Stimulated activated memory B cell treated with anti-CD40 and anti-IgM and Interleukin-4, amounts not matched to agents 10 μg/mL and 1 μg/mL and 100 μg/mL, for 72 hours (primary cell): ENCODE data around the gene LTBR.

ENCODE experiments used
- ATAC-seq: fragments of 150-1000 bp; cut with Tn5 transposase; 2 replicates; pipeline ENCODE4 v1.10.0; 2021
- H3K27ac Mint-ChIP-seq: one replicate; pipeline ENCODE4 v1.8.0; 2022; ENCODE audit warnings: mild to moderate bottlenecking, mixed read lengths
- H3K27me3 Mint-ChIP-seq: one replicate; pipeline ENCODE4 v1.8.0; 2022; ENCODE audit warnings: mixed read lengths
- H3K36me3 Mint-ChIP-seq: one replicate; pipeline ENCODE4 v1.8.0; 2022; ENCODE audit warnings: mixed read lengths
- H3K4me1 Mint-ChIP-seq: one replicate; pipeline ENCODE4 v1.8.0; 2022; ENCODE audit warnings: mixed read lengths
- H3K4me3 Mint-ChIP-seq: one replicate; pipeline ENCODE4 v1.8.0; 2022; ENCODE audit warnings: mild to moderate bottlenecking, moderate library complexity, mixed read lengths
- H3K9me3 Mint-ChIP-seq: one replicate; pipeline ENCODE4 v1.8.0; 2022; ENCODE audit warnings: mixed read lengths

LTBR gene

GRCh38 chr12:6382982-6383381 lies 980 bp upstream of the LTBR start:
- H3K27me3 Mint-ChIP-seq: peaks cover 74% of the 10 kb centered on the region
- ATAC-seq: no peak
- no peaks in the 10 kb centered on the region for H3K36me3 Mint-ChIP-seq
- peak overlapping the region; percentile 30 for H3K27ac Mint-ChIP-seq
- H3K9me3 Mint-ChIP-seq: no peaks in the 10 kb centered on the region
- peaks cover 6% of the 10 kb centered on the region for H3K4me1 Mint-ChIP-seq
- no peak overlapping the region for H3K4me3 Mint-ChIP-seq

DNA sequence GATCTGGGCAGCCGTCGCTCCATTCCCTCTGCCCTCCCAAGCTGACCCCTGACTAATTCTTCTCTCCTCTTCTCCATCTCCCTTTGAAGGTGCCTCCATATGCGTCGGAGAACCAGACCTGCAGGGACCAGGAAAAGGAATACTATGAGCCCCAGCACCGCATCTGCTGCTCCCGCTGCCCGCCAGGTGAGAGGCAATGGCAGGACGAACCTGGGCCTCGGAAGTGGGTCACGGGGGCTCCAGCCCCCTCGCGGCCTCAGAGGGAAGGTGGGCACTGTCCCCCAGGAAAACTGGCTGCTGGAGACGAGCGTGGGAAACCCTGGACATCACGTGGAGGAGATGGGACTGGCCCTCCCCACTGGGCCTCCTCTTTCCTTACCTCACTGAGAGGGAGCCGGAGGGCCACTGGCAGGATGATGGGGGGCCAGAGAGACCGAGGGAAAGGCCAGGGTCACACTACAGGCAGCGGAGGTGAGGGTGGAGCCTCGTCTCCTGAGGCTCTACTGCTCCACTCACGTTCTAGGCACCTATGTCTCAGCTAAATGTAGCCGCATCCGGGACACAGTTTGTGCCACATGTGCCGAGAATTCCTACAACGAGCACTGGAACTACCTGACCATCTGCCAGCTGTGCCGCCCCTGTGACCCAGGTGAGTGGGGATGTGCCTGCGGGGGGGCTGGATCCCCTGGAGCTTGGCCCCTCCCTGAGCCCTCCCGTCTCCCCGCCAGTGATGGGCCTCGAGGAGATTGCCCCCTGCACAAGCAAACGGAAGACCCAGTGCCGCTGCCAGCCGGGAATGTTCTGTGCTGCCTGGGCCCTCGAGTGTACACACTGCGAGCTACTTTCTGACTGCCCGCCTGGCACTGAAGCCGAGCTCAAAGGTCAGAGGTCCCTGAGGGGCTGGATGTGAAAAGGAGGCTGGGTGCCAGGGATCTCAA lies 806 bp downstream of the LTBR start:
- Mint-ChIP-seq H3K9me3 (no peaks in the 10 kb centered on the region), H3K4me1 (peaks cover 6% of the 10 kb centered on the region), H3K27ac (no peak overlapping the region), H3K36me3 (no peaks in the 10 kb centered on the region), H3K27me3 (peaks cover 85% of the 10 kb centered on the region), H3K4me3 (no peak overlapping the region)
- ATAC-seq: no peak

DNA sequence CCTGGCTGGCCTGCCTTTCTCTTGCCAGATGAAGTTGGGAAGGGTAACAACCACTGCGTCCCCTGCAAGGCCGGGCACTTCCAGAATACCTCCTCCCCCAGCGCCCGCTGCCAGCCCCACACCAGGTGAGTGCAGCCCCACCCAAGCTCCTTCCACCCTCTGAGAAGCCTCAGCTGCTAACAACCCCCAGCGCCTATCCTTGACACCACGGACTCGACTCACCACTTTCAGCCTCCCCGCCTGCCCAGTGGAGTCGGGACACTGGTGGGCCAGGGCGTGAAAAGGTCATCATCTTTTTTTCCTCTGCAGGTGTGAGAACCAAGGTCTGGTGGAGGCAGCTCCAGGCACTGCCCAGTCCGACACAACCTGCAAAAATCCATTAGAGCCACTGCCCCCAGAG lies 2.1 kb downstream of the LTBR start:
- peaks cover 76% of the 10 kb centered on the region for H3K27me3 Mint-ChIP-seq

DNA sequence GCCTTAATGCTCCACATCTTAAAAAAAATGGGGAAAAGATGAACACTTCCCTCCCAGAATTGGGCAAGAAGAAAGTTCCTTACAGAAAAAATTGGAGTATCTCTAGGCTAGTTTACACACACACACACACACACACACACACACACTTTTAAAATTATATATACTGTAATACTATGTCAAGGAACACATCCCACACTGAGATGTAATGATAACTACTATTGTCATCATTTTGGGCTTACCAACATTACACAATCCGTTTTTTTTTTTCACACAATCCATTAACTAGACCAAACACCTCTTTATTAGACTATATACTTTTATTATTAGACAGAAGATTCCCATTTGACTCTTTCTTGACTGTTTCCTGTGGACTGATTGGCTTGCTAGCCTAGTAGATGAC lies 2.5 kb downstream of the LTBR start:
- Mint-ChIP-seq H3K4me3 (no peak overlapping the region), H3K27ac (no peak overlapping the region), H3K27me3 (peaks cover 71% of the 10 kb centered on the region), H3K36me3 (no peaks in the 10 kb centered on the region), H3K4me1 (peaks cover 6% of the 10 kb centered on the region), H3K9me3 (no peaks in the 10 kb centered on the region)
- ATAC-seq: no peak

More for the DNA sequence above, 2.1 kb downstream of the LTBR start:
- no peak for ATAC-seq
- Mint-ChIP-seq H3K27ac (no peak overlapping the region), H3K4me1 (peaks cover 6% of the 10 kb centered on the region), H3K36me3 (no peaks in the 10 kb centered on the region), H3K4me3 (no peak overlapping the region), H3K9me3 (no peaks in the 10 kb centered on the region)

DNA sequence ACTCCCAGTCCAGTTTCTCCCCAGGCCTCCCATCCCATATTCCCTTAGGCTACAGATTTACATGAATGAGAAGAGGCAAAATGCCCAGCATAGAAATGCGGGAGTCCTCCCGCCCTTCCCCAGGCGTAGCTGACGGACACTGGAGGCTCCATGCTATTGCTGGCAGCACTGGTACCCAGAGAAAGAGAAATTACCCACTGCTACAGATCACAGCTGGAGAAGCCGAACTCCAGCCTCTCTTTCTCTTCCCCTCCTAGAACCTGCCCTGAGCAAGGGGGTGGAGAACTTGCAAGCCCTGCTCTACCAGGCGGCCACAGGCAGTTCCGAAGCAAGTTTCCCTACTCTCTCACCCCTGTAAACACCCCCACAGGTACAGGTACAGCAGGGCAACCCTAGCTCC lies 3.6 kb downstream of the LTBR start:
- Mint-ChIP-seq H3K27me3 (peaks cover 61% of the 10 kb centered on the region), H3K9me3 (no peaks in the 10 kb centered on the region), H3K4me1 (peaks cover 6% of the 10 kb centered on the region), H3K4me3 (no peak overlapping the region), H3K36me3 (no peaks in the 10 kb centered on the region), H3K27ac (no peak overlapping the region)
- ATAC-seq: no peak

- Mint-ChIP-seq H3K4me3 (no peak overlapping the region), H3K27ac (no peak overlapping the region), H3K4me1 (no peaks in the 10 kb centered on the region), H3K27me3 (peaks cover 40% of the 10 kb centered on the region), H3K36me3 (no peaks in the 10 kb centered on the region), H3K9me3 (no peaks in the 10 kb centered on the region)
- ATAC-seq: no peak
Measured at GRCh38 chr12:6390084-6390799, 6.3 kb downstream of the LTBR start.

DNA sequence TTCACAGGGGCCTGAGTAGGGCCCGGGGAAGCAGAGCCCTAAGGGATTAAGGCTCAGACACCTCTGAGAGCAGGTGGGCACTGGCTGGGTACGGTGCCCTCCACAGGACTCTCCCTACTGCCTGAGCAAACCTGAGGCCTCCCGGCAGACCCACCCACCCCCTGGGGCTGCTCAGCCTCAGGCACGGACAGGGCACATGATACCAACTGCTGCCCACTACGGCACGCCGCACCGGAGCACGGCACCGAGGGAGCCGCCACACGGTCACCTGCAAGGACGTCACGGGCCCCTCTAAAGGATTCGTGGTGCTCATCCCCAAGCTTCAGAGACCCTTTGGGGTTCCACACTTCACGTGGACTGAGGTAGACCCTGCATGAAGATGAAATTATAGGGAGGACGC lies 7.1 kb downstream of the LTBR start:
- Mint-ChIP-seq H3K9me3 (no peaks in the 10 kb centered on the region), H3K36me3 (no peaks in the 10 kb centered on the region), H3K27ac (no peak overlapping the region), H3K4me1 (no peaks in the 10 kb centered on the region), H3K27me3 (peaks cover 33% of the 10 kb centered on the region), H3K4me3 (no peak overlapping the region)
- no peak for ATAC-seq

DNA sequence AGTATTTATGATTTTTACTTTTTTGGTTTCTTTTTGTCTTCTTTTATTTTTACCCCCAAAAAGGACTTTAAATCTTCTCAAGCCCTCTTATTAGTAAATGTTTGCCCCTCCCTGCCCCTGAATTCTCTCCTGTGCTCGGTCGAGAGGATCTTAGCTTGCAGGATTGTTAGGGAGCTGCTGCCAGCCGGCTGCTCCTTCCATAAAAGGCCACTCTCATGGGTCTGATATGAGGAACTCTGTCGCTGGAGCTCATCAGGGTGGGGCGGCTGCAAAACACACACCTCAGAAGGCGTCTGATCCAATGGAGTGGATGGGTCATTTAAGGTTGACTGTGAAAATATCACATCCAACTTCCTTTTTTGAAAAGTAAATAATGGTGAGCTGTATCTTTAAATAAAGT lies 8.5 kb downstream of the LTBR start:
- Mint-ChIP-seq H3K27me3 (peaks cover 26% of the 10 kb centered on the region), H3K4me3 (no peak overlapping the region), H3K4me1 (no peaks in the 10 kb centered on the region), H3K9me3 (no peaks in the 10 kb centered on the region), H3K27ac (no peak overlapping the region), H3K36me3 (no peaks in the 10 kb centered on the region)
- ATAC-seq: no peak

- no peak for ATAC-seq
- Mint-ChIP-seq H3K27ac (no peak overlapping the region), H3K9me3 (no peaks in the 10 kb centered on the region), H3K4me1 (no peaks in the 10 kb centered on the region), H3K4me3 (no peak overlapping the region), H3K36me3 (no peaks in the 10 kb centered on the region), H3K27me3 (peaks cover 20% of the 10 kb centered on the region)
Measured at GRCh38 chr12:6393109-6393508, 9.1 kb downstream of the LTBR start.

GRCh38 chr12:6394398-6394797 lies 10.4 kb downstream of the LTBR start:
- H3K9me3 Mint-ChIP-seq: no peaks in the 10 kb centered on the region
- H3K27ac Mint-ChIP-seq: no peak overlapping the region
- no peak for ATAC-seq
- H3K4me1 Mint-ChIP-seq: no peaks in the 10 kb centered on the region
- peaks cover 18% of the 10 kb centered on the region for H3K27me3 Mint-ChIP-seq
- H3K4me3 Mint-ChIP-seq: no peak overlapping the region
- no peaks in the 10 kb centered on the region for H3K36me3 Mint-ChIP-seq

DNA sequence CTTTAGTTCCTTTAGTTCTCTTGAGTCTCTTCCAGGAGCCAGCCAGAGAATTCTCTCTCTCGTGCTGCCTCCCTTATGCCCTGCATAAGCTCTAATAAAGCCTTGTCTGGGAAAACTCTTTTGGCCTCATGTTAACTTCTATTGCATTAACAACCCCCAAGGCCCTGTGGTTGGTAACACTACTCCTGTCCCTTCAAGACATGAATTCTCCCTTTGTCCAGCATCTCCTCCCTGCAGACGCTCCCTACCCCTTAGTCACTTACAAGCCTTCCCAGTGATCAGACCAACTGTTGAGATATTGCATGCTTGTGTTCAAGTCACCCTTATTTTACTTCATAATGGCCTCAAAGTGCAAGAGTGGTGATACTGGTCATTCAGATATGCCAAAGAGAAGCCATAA lies 12.1 kb downstream of the LTBR start:
- Mint-ChIP-seq H3K9me3 (no peaks in the 10 kb centered on the region), H3K27ac (no peak overlapping the region), H3K4me1 (no peaks in the 10 kb centered on the region), H3K4me3 (no peak overlapping the region), H3K36me3 (no peaks in the 10 kb centered on the region), H3K27me3 (peaks cover 20% of the 10 kb centered on the region)
- ATAC-seq: no peak

- ATAC-seq: no peak
- Mint-ChIP-seq H3K27ac (no peak overlapping the region), H3K4me3 (no peak overlapping the region), H3K27me3 (peaks cover 36% of the 10 kb centered on the region), H3K4me1 (no peaks in the 10 kb centered on the region), H3K36me3 (no peaks in the 10 kb centered on the region), H3K9me3 (no peaks in the 10 kb centered on the region)
Measured at GRCh38 chr12:6399884-6400644, 16.1 kb downstream of the LTBR start.

DNA sequence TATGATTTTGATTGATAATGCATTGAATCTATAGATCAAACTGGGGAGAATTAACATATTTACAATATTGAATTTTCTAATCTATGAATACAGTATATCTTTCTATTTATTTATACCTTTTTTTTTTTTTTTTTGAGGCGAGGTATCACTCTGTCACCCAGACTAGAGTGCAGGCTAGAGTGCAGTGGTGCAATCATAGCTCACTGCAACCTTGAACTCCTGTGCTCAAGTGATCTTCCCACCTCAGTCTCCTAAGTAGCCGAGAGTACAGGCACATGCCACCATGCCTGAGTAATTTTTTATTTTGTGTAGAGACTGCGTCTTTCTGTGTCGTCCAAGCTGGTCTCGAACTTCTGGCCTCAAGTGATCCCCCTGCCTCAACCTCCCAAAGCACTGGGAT lies 20.4 kb downstream of the LTBR start:
- no peak overlapping the region for H3K27ac Mint-ChIP-seq
- H3K9me3 Mint-ChIP-seq: peaks cover 4% of the 10 kb centered on the region
- no peaks in the 10 kb centered on the region for H3K4me1 Mint-ChIP-seq
- ATAC-seq: no peak
- H3K36me3 Mint-ChIP-seq: no peaks in the 10 kb centered on the region
- H3K4me3 Mint-ChIP-seq: no peak overlapping the region
- peaks cover 53% of the 10 kb centered on the region for H3K27me3 Mint-ChIP-seq

DNA sequence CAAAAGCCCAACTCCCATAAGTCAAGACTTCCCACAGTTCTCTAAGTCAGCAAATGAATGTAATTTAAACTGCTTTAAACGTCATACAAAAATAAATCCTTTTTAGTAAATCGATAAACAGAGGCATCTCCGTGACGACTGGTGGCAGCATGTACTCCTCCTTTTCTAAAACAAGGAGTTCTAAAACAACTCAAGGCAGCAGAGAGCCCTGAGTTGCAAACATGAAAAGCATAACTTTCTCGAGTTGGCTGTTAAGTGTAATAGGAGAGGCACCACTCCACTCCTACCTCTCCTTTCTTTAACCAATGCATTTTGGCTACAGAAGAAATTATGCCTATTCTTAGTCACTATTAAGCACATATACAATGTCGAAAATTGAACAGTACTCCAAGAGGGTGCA lies 22.0 kb downstream of the LTBR start:
- H3K27ac Mint-ChIP-seq: no peak overlapping the region
- no peak for ATAC-seq
- H3K36me3 Mint-ChIP-seq: no peaks in the 10 kb centered on the region
- peaks cover 55% of the 10 kb centered on the region for H3K27me3 Mint-ChIP-seq
- H3K4me1 Mint-ChIP-seq: no peaks in the 10 kb centered on the region
- H3K4me3 Mint-ChIP-seq: no peak overlapping the region
- H3K9me3 Mint-ChIP-seq: peaks cover 4% of the 10 kb centered on the region

- Mint-ChIP-seq H3K27me3 (peaks cover 47% of the 10 kb centered on the region), H3K36me3 (no peaks in the 10 kb centered on the region), H3K4me1 (no peaks in the 10 kb centered on the region), H3K27ac (no peak overlapping the region), H3K9me3 (peaks cover 4% of the 10 kb centered on the region), H3K4me3 (no peak overlapping the region)
- no peak for ATAC-seq
Measured at GRCh38 chr12:6407236-6407954, 23.4 kb downstream of the LTBR start.
